CD4-positive, alpha-beta T cell treated with Interferon alpha-2 for 1 hour (primary cell): ENCODE results near the gene CNOT6L.
"Not testable (repeated sequence)": the region's sequence is repeated elsewhere in the genome, so short reads cannot be mapped to it uniquely, and the experiment has no call there.

ENCODE experiments used
- DNase-seq, 2 donors: peaks; one replicate each; pipeline ENCODE4 v3.0.0-alpha.2; 2020 to 2022

Gene CNOT6L

GRCh38 chr4:77818602-77819403 lies at the start of gene CNOT6L:
Gene CNOT6L, minus strand, starts transcription at chr4:77819368. Its CDS starts 60 bp downstream, at chr4:77819308.
- DNase-seq: peak; percentile 89

- no peak for DNase-seq
Measured at GRCh38 chr4:77865259-77865658, 46.1 kb upstream of the CNOT6L start.

- not testable (repeated sequence) for DNase-seq
Measured at GRCh38 chr4:77863341-77863740, 44.2 kb upstream of the CNOT6L start.

GRCh38 chr4:77862478-77863216 lies 43.5 kb upstream of the CNOT6L start, which contains the start of gene MRPL1:
Gene MRPL1, plus strand, starts transcription at chr4:77862830. Its CDS starts 19 bp downstream, at chr4:77862849.
- peak; percentile 91 to 95 for DNase-seq

- DNase-seq: no peak
Measured at GRCh38 chr4:77861495-77861894, 42.3 kb upstream of the CNOT6L start.

GRCh38 chr4:77859256-77859655 lies 40.1 kb upstream of the CNOT6L start:
- no peak for DNase-seq

GRCh38 chr4:77856152-77856551 lies 37.0 kb upstream of the CNOT6L start:
- no peak for DNase-seq

- peak; percentile 38 to 76 for DNase-seq
Measured at GRCh38 chr4:77854431-77855111, 35.4 kb upstream of the CNOT6L start.

- DNase-seq: peak; percentile 77 to 86
Measured at GRCh38 chr4:77852892-77853495, 33.8 kb upstream of the CNOT6L start.

- DNase-seq: no peak
Measured at GRCh38 chr4:77849278-77849965, 30.3 kb upstream of the CNOT6L start.

- no peak for DNase-seq
Measured at GRCh38 chr4:77848508-77848907, 29.3 kb upstream of the CNOT6L start.

- no peak for DNase-seq
Measured at GRCh38 chr4:77845929-77846328, 26.8 kb upstream of the CNOT6L start.

- DNase-seq: no peak
Measured at GRCh38 chr4:77845400-77845799, 26.2 kb upstream of the CNOT6L start.

GRCh38 chr4:77844363-77844762 lies 25.2 kb upstream of the CNOT6L start:
- DNase-seq: no peak

GRCh38 chr4:77843628-77844027 lies 24.5 kb upstream of the CNOT6L start:
- DNase-seq: no peak

GRCh38 chr4:77834403-77834802 lies 15.2 kb upstream of the CNOT6L start:
- DNase-seq: no peak

GRCh38 chr4:77833126-77833724 lies 14.1 kb upstream of the CNOT6L start:
- no peak for DNase-seq

- peak in 1 of 2 donors; percentile 56 for DNase-seq
Measured at GRCh38 chr4:77827343-77827742, 8.2 kb upstream of the CNOT6L start.

GRCh38 chr4:77826275-77826674 lies 7.1 kb upstream of the CNOT6L start:
- DNase-seq: no peak

- DNase-seq: peak; percentile 69 to 89
Measured at GRCh38 chr4:77821775-77822174, 2.6 kb upstream of the CNOT6L start.

- DNase-seq: peak; percentile 41 to 60
Measured at GRCh38 chr4:77820649-77821561, 1.7 kb upstream of the CNOT6L start.
